Mesenchymal stem cell (in vitro differentiated cells and primary cell): ENCODE data around the gene ALKAL2.
A peak's percentile ranks its signal among the peaks of the same experiment; 100 is the strongest.

Experiments used
- DNase-seq: peaks from one replicate; pipeline ENCODE4 v3.0.0-alpha.2; 2013
- H2AFZ ChIP-seq: one replicate; pipeline ENCODE4 v1.6.1; 2013; ENCODE audit warnings: low read depth, mild to moderate bottlenecking, control low read depth, inconsistent platforms, low read length, moderate library complexity
- H2AK5ac ChIP-seq: 2 replicates; pipeline ENCODE4 v1.6.1; 2013; ENCODE audit warnings: low read length, moderate library complexity, mild to moderate bottlenecking, inconsistent platforms; ENCODE audit not compliant: severe bottlenecking
- H2BK120ac ChIP-seq: one replicate; pipeline ENCODE4 v1.6.1; 2013; ENCODE audit warnings: low read depth, mild to moderate bottlenecking, inconsistent platforms, low read length, moderate library complexity
- H2BK12ac ChIP-seq, 2 experiments: one replicate each; pipeline ENCODE4 v1.6.1; 2013; ENCODE audit warnings: inconsistent platforms in 2 of 2, low read length in 2 of 2, mild to moderate bottlenecking in 2 of 2, moderate library complexity in 2 of 2, control low read depth in 1 of 2
- H2BK15ac ChIP-seq: one replicate; pipeline ENCODE4 v1.6.1; 2013; ENCODE audit warnings: mild to moderate bottlenecking, low read depth, inconsistent platforms; ENCODE audit not compliant: poor library complexity, severe bottlenecking
- H2BK5ac ChIP-seq: 2 replicates; pipeline ENCODE4 v1.6.1; 2013; ENCODE audit warnings: low read depth, mild to moderate bottlenecking, low read length, control low read depth, inconsistent platforms; ENCODE audit not compliant: poor library complexity, severe bottlenecking
- H3K14ac ChIP-seq, 2 experiments: one replicate each; pipeline ENCODE4 v1.6.1; 2013; ENCODE audit warnings: inconsistent platforms in 2 of 2, low read length in 2 of 2, control low read depth in 1 of 2, mild to moderate bottlenecking in 1 of 2, moderate library complexity in 1 of 2
- H3K18ac ChIP-seq, 2 experiments: one replicate each; pipeline ENCODE4 v1.6.1; 2013; ENCODE audit warnings: inconsistent platforms in 2 of 2, low read length in 2 of 2, control low read depth in 1 of 2, low read depth in 1 of 2, mild to moderate bottlenecking in 1 of 2
- H3K23ac ChIP-seq, 2 experiments: one replicate each; pipeline ENCODE4 v1.6.1; 2013; ENCODE audit warnings: inconsistent platforms in 2 of 2, low read length in 2 of 2, mild to moderate bottlenecking in 2 of 2, moderate library complexity in 2 of 2, control low read depth in 1 of 2
- H3K27ac ChIP-seq: 2 replicates; pipeline ENCODE4 v1.5.1; 2013; ENCODE audit warnings: mild to moderate bottlenecking, moderate library complexity, low read length, control low read depth, inconsistent platforms; ENCODE audit not compliant: poor library complexity, severe bottlenecking
- H3K27me3 ChIP-seq, 2 experiments: 2 replicates each; pipeline versions ENCODE4 v1.6.1 to v1.7.0; 2013; ENCODE audit warnings: low read length in 2 of 2, mild to moderate bottlenecking in 2 of 2, moderate library complexity in 2 of 2, control low read depth in 1 of 2, inconsistent platforms in 1 of 2; ENCODE audit not compliant: control insufficient read depth in 1 of 2, insufficient read depth in 1 of 2
- H3K36me3 ChIP-seq, 2 experiments: 2 replicates each; pipeline versions ENCODE4 v1.6.1 to v1.7.0; 2013; ENCODE audit warnings: low read length in 2 of 2, control low read depth in 1 of 2, inconsistent platforms in 1 of 2, low read depth in 1 of 2, mild to moderate bottlenecking in 1 of 2; ENCODE audit not compliant: insufficient read depth in 2 of 2, control insufficient read depth in 1 of 2
- H3K4ac ChIP-seq, 2 experiments: one replicate each; pipeline ENCODE4 v1.6.1; 2013; ENCODE audit warnings: inconsistent platforms in 2 of 2, low read length in 2 of 2, mild to moderate bottlenecking in 2 of 2, moderate library complexity in 2 of 2, control low read depth in 1 of 2, low read depth in 1 of 2
- H3K4me1 ChIP-seq: 2 replicates; pipeline ENCODE4 v1.6.1; 2013; ENCODE audit warnings: low read depth, low read length, control low read depth; ENCODE audit not compliant: control insufficient read depth, insufficient read depth
- H3K4me2 ChIP-seq: 2 replicates; pipeline ENCODE4 v1.6.1; 2013; ENCODE audit warnings: low read length, mild to moderate bottlenecking, inconsistent platforms; ENCODE audit not compliant: poor library complexity, severe bottlenecking
- H3K4me3 ChIP-seq, 2 experiments: 2 replicates each; pipeline versions ENCODE4 v1.5.1 to v1.7.0; 2013; ENCODE audit warnings: low read length in 2 of 2, mild to moderate bottlenecking in 2 of 2, control low read depth in 1 of 2, low read depth in 1 of 2; ENCODE audit not compliant: insufficient read depth in 1 of 2
- H3K79me1 ChIP-seq: replicated peaks from 2 replicates; pipeline ENCODE4 v1.6.1; 2013; ENCODE audit warnings: mild to moderate bottlenecking, control low read depth, low read length, inconsistent platforms; ENCODE audit not compliant: poor library complexity, severe bottlenecking
- H3K9ac ChIP-seq: 2 replicates; pipeline ENCODE4 v1.7.0; 2013; ENCODE audit warnings: mild to moderate bottlenecking, low read length, moderate library complexity
- H3K9me3 ChIP-seq: 2 replicates; pipeline ENCODE4 v1.7.0; 2013; ENCODE audit warnings: mild to moderate bottlenecking, low read length; ENCODE audit not compliant: control insufficient read depth
- H4K8ac ChIP-seq: one replicate; pipeline ENCODE4 v1.6.1; 2013; ENCODE audit warnings: inconsistent platforms, mild to moderate bottlenecking, low read length, moderate library complexity
- H4K91ac ChIP-seq: one replicate; pipeline ENCODE4 v1.6.1; 2013; ENCODE audit warnings: mild to moderate bottlenecking, low read length, inconsistent platforms
- WGBS: methylation state at CpG from one replicate; pipeline ENCODE4 v1.1.7; 2013; ENCODE audit warnings: mixed read lengths; 5-methylcytosine and 5-hydroxymethylcytosine counted together

ALKAL2 gene

GRCh38 chr2:263774-264492, 24.0 kb downstream of the ALKAL2 start, which contains the start of gene SH3YL1:
Gene SH3YL1 (minus strand): TSS chr2:264032. CDS start chr2:263984, 48 bp downstream.
- peaks cover 13% of the 10 kb centered on the region for H3K4me1 ChIP-seq
- H4K91ac ChIP-seq: peak within 1 kb of the TSS; percentile 99
- H3K79me1 ChIP-seq: peaks cover 24% of the 10 kb centered on the region
- H2BK15ac ChIP-seq: peak within 1 kb of the TSS; percentile 64
- peak within 1 kb of the TSS; percentile 96 for H3K4ac ChIP-seq
- WGBS: 6% methylated on average over 57 of the region's 77 CpGs
- H2AK5ac ChIP-seq: peak within 1 kb of the TSS; percentile 16
- peak within 1 kb of the TSS; percentile 93 for H3K4me2 ChIP-seq
- no peak for DNase-seq
- H3K4me3 ChIP-seq: peak within 1 kb of the TSS; percentile 93
- peak within 1 kb of the TSS; percentile 86 to 93 for H3K23ac ChIP-seq
- H3K9ac ChIP-seq: peak within 1 kb of the TSS; percentile 96
- H2BK12ac ChIP-seq: peak within 1 kb of the TSS; percentile 86 to 87
- peak within 1 kb of the TSS; percentile 54 for H2BK5ac ChIP-seq
- H2AFZ ChIP-seq: peak within 1 kb of the TSS; percentile 89
- peak within 1 kb of the TSS; percentile 95 for H2BK120ac ChIP-seq
- H3K14ac ChIP-seq: peak within 1 kb of the TSS in 1 of 2 experiments; percentile 98
- H3K27ac ChIP-seq: peak within 1 kb of the TSS; percentile 68
- H3K36me3 ChIP-seq: peaks cover 6 to 13% of the 10 kb centered on the region in 2 experiments
- H3K27me3 ChIP-seq: no peaks in the 10 kb centered on the region
- H4K8ac ChIP-seq: peak within 1 kb of the TSS; percentile 96
- peak within 1 kb of the TSS; percentile 97 to 99 for H3K18ac ChIP-seq
- no peaks in the 10 kb centered on the region for H3K9me3 ChIP-seq

GRCh38 chr2:263022-263738, 24.7 kb downstream of the ALKAL2 start:
- peaks cover 6% of the 10 kb centered on the region for H3K9me3 ChIP-seq
- H2BK15ac ChIP-seq: peak overlapping the region; percentile 64
- peaks cover 24% of the 10 kb centered on the region for H3K79me1 ChIP-seq
- H3K27me3 ChIP-seq: no peaks in the 10 kb centered on the region
- peak overlapping the region; percentile 79 for H3K9ac ChIP-seq
- peak overlapping the region; percentile 93 for H3K4me2 ChIP-seq
- no peak overlapping the region for H3K14ac ChIP-seq
- H3K18ac ChIP-seq: peak overlapping the region in 1 of 2 experiments; percentile 84
- H3K4me1 ChIP-seq: peaks cover 13% of the 10 kb centered on the region
- no peak overlapping the region for H4K91ac ChIP-seq
- H2BK5ac ChIP-seq: no peak overlapping the region
- no peak for DNase-seq
- peak overlapping the region; percentile 81 for H4K8ac ChIP-seq
- 77% methylated on average over 42 of the region's 42 CpGs for WGBS
- H2AFZ ChIP-seq: no peak overlapping the region
- no peak overlapping the region for H2AK5ac ChIP-seq
- peaks cover 9 to 19% of the 10 kb centered on the region in 2 experiments for H3K36me3 ChIP-seq
- peak overlapping the region in 1 of 2 experiments; percentile 47 for H3K4ac ChIP-seq
- no peak overlapping the region for H2BK120ac ChIP-seq
- H3K23ac ChIP-seq: no peak overlapping the region
- peak overlapping the region in 1 of 2 experiments; percentile 93 for H3K4me3 ChIP-seq
- H3K27ac ChIP-seq: no peak overlapping the region
- no peak overlapping the region for H2BK12ac ChIP-seq

GRCh38 chr2:262117-262516, 25.8 kb downstream of the ALKAL2 start:
- H3K9me3 ChIP-seq: peaks cover 12% of the 10 kb centered on the region
- no peak overlapping the region for H3K27ac ChIP-seq
- 60% methylated on average over 3 of the region's 3 CpGs for WGBS

More at GRCh38 chr2:262117-262516, 25.8 kb downstream of the ALKAL2 start:
- Histone ChIP-seq H3K4me1 (peaks cover 13% of the 10 kb centered on the region), H3K23ac (no peak overlapping the region), H2BK120ac (no peak overlapping the region), H2BK5ac (no peak overlapping the region), H2BK12ac (peak overlapping the region in 1 of 2 experiments; percentile 59), H3K18ac (no peak overlapping the region), H4K8ac (no peak overlapping the region), H3K79me1 (peaks cover 24% of the 10 kb centered on the region), H3K14ac (no peak overlapping the region), H3K4me3 (no peak overlapping the region), H3K27me3 (no peaks in the 10 kb centered on the region), H4K91ac (peak overlapping the region; percentile 70), H3K4me2 (no peak overlapping the region), H2BK15ac (no peak overlapping the region), H3K9ac (no peak overlapping the region), H3K4ac (no peak overlapping the region), H2AFZ (no peak overlapping the region), H3K36me3 (peaks cover 9 to 19% of the 10 kb centered on the region in 2 experiments), H2AK5ac (no peak overlapping the region)
- DNase-seq: peak; percentile 31
